Glutamatergic neuron (in vitro differentiated cells): ENCODE data around the gene OR2B2. TPM values are rescaled to one million over a fixed set of nuclear protein-coding genes. Genes with fewer than 3 reads are reported as not detected.

ENCODE experiments used
- DNase-seq: peaks from one replicate; pipeline ENCODE4 v3.0.0; 2022
- H3K27ac Mint-ChIP-seq: one replicate; pipeline ENCODE4 v1.8.0; 2020; ENCODE audit warnings: mild to moderate bottlenecking, mixed read lengths, inconsistent platforms; ENCODE audit not compliant: unreplicated experiment
- H3K27me3 Mint-ChIP-seq: one replicate; pipeline ENCODE4 v1.8.0; 2020; ENCODE audit warnings: mild to moderate bottlenecking, moderate library complexity, mixed read lengths, inconsistent platforms; ENCODE audit not compliant: unreplicated experiment
- H3K36me3 Mint-ChIP-seq: one replicate; pipeline ENCODE4 v1.8.0; 2020; ENCODE audit warnings: mild to moderate bottlenecking, mixed read lengths, inconsistent platforms; ENCODE audit not compliant: unreplicated experiment
- H3K4me1 Mint-ChIP-seq: one replicate; pipeline ENCODE4 v1.8.0; 2020; ENCODE audit warnings: mild to moderate bottlenecking, low read depth, mixed read lengths, inconsistent platforms; ENCODE audit not compliant: unreplicated experiment
- H3K4me3 Mint-ChIP-seq: one replicate; pipeline ENCODE4 v1.8.0; 2020; ENCODE audit warnings: mild to moderate bottlenecking, mixed read lengths, inconsistent platforms; ENCODE audit not compliant: unreplicated experiment
- H3K9me3 Mint-ChIP-seq: one replicate; pipeline ENCODE4 v1.8.0; 2020; ENCODE audit warnings: mild to moderate bottlenecking, moderate library complexity, mixed read lengths, inconsistent platforms; ENCODE audit not compliant: unreplicated experiment
- CTCF ChIP-seq: fragments of 200-600 bp; sonication (generic); IDR thresholded peaks from one replicate; pipeline ENCODE4 v1.5.0; 2021; ENCODE audit not compliant: partially characterized antibody, unreplicated experiment
- total RNA-seq: library from RNA; stranded (reverse); fragmentation: NEBNext Ultra II Directional; extraction: Animal tissue kit (Norgen Biotek cat#: 25700); gene quantifications from one replicate; pipeline ENCODE4 v1.2.1, GENCODE V29; 2021; ENCODE audit not compliant: unreplicated experiment

Gene OR2B2
- total RNA-seq, 1 donor from 2014 or later = not detected

- H3K4me1 Mint-ChIP-seq = no peaks in the 10 kb centered on the region
- no peak overlapping the region for H3K4me3 Mint-ChIP-seq
- H3K9me3 Mint-ChIP-seq = no peaks in the 10 kb centered on the region
- no peak for TF ChIP-seq CTCF
- H3K27ac Mint-ChIP-seq = no peak overlapping the region
- no peaks in the 10 kb centered on the region for H3K36me3 Mint-ChIP-seq
- DNase-seq = no peak
- peaks cover 4% of the 10 kb centered on the region for H3K27me3 Mint-ChIP-seq
These were observed 29.6 kb downstream of the OR2B2 start for GRCh38 chr6:27882624-27883023.

- Mint-ChIP-seq H3K36me3 (no peaks in the 10 kb centered on the region), H3K4me1 (no peaks in the 10 kb centered on the region), H3K27me3 (peaks cover 4% of the 10 kb centered on the region), H3K27ac (no peak overlapping the region), H3K9me3 (no peaks in the 10 kb centered on the region), H3K4me3 (peak overlapping the region; percentile 25)
- DNase-seq = no peak
- no peak for TF ChIP-seq CTCF
These were observed 32.4 kb downstream of the OR2B2 start for GRCh38 chr6:27879837-27880236.

- peak overlapping the region; percentile 93 for H3K27ac Mint-ChIP-seq
- no peak for DNase-seq
- H3K4me1 Mint-ChIP-seq = peaks cover 11% of the 10 kb centered on the region
- peak overlapping the region; percentile 97 for H3K4me3 Mint-ChIP-seq
- no peaks in the 10 kb centered on the region for H3K36me3 Mint-ChIP-seq
- peaks cover 16% of the 10 kb centered on the region for H3K9me3 Mint-ChIP-seq
- TF ChIP-seq CTCF = no peak
- H3K27me3 Mint-ChIP-seq = peaks cover 12% of the 10 kb centered on the region
These were observed 38.2 kb downstream of the OR2B2 start for GRCh38 chr6:27874016-27874415.

GRCh38 chr6:27873021-27873940, 38.9 kb downstream of the OR2B2 start:
- Mint-ChIP-seq H3K36me3 (no peaks in the 10 kb centered on the region), H3K27ac (peak overlapping the region; percentile 93)

More at GRCh38 chr6:27873021-27873940, 38.9 kb downstream of the OR2B2 start:
- DNase-seq = peak; percentile 42
- peaks cover 16% of the 10 kb centered on the region for H3K9me3 Mint-ChIP-seq
- peaks cover 12% of the 10 kb centered on the region for H3K27me3 Mint-ChIP-seq
- H3K4me1 Mint-ChIP-seq = peaks cover 11% of the 10 kb centered on the region
- TF ChIP-seq CTCF = no peak
- H3K4me3 Mint-ChIP-seq = peak overlapping the region; percentile 97
